ENCODE results near the gene ATPAF2.

Gene ATPAF2

GRCh38 chr17:17993852-17994251 lies 45.1 kb downstream of the ATPAF2 start:
- TF ChIP-seq CEBPB (IDR thresholded peaks at IDR 0.05) (no peak), FOXM1 (IDR thresholded peaks at IDR 0.05; ENCODE audit: borderline replicate concordance, low read depth) (no peak), YY1 (IDR thresholded peaks at IDR 0.05; ENCODE audit: low read depth) (no peak), CREB1 (IDR thresholded peaks at IDR 0.05; ENCODE audit: low read depth) (no peak)

DNA sequence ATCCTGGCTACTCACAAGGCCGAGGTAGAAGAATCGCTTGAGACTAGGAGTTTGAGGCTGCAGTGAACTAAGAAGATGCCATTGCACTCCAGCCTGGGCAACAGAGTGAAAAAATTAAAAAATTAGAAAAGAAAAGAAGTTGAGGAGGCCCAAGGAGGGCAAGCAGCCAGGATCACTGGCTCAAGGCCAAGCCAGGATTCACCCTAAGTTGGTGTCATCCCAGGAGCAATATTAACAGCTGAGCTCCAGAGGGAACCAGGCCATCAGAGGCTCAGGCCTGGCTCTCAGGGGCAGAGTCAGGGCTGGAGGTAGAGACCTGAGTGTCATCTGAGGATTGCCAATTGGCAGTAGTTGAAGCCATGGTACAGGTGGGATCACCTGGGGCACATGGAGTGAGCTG lies 45.6 kb downstream of the ATPAF2 start:
- no peak for TF ChIP-seq TAF1 (IDR thresholded peaks at IDR 0.05; ENCODE audit: low read depth)

- TF ChIP-seq, protein P1, sequence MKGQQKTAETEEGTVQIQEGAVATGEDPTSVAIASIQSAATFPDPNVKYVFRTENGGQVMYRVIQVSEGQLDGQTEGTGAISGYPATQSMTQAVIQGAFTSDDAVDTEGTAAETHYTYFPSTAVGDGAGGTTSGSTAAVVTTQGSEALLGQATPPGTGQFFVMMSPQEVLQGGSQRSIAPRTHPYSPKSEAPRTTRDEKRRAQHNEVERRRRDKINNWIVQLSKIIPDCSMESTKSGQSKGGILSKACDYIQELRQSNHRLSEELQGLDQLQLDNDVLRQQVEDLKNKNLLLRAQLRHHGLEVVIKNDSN (IDR thresholded peaks at IDR 0.05) = no peak
- TF ChIP-seq CEBPB (IDR thresholded peaks at IDR 0.05) (no peak), ZBTB7A (IDR thresholded peaks at IDR 0.05; ENCODE audit: low read depth) (no peak), TAF1 (IDR thresholded peaks at IDR 0.05; ENCODE audit: low read depth) (no peak), MAX (IDR thresholded peaks at IDR 0.05) (no peak), YY1 (IDR thresholded peaks at IDR 0.05; ENCODE audit: low read depth) (no peak)
- TF ChIP-seq, protein P2, sequence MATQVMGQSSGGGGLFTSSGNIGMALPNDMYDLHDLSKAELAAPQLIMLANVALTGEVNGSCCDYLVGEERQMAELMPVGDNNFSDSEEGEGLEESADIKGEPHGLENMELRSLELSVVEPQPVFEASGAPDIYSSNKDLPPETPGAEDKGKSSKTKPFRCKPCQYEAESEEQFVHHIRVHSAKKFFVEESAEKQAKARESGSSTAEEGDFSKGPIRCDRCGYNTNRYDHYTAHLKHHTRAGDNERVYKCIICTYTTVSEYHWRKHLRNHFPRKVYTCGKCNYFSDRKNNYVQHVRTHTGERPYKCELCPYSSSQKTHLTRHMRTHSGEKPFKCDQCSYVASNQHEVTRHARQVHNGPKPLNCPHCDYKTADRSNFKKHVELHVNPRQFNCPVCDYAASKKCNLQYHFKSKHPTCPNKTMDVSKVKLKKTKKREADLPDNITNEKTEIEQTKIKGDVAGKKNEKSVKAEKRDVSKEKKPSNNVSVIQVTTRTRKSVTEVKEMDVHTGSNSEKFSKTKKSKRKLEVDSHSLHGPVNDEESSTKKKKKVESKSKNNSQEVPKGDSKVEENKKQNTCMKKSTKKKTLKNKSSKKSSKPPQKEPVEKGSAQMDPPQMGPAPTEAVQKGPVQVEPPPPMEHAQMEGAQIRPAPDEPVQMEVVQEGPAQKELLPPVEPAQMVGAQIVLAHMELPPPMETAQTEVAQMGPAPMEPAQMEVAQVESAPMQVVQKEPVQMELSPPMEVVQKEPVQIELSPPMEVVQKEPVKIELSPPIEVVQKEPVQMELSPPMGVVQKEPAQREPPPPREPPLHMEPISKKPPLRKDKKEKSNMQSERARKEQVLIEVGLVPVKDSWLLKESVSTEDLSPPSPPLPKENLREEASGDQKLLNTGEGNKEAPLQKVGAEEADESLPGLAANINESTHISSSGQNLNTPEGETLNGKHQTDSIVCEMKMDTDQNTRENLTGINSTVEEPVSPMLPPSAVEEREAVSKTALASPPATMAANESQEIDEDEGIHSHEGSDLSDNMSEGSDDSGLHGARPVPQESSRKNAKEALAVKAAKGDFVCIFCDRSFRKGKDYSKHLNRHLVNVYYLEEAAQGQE (IDR thresholded peaks at IDR 0.05; ENCODE audit: low read depth) = no peak
Observed at GRCh38 chr17:17990282-17990681, 48.7 kb downstream of the ATPAF2 start.

GRCh38 chr17:17989618-17990017 lies 49.4 kb downstream of the ATPAF2 start:
- TF ChIP-seq EP300 (IDR thresholded peaks at IDR 0.05; ENCODE audit: borderline replicate concordance) (no peak), TEAD4 (IDR thresholded peaks at IDR 0.05) (no peak), ZBTB7A (IDR thresholded peaks at IDR 0.05; ENCODE audit: low read depth) (no peak), EGR1 (IDR thresholded peaks at IDR 0.05) (no peak), YY1 (IDR thresholded peaks at IDR 0.05; ENCODE audit: low read depth) (no peak), MAX (IDR thresholded peaks at IDR 0.05) (no peak), CREB1 (IDR thresholded peaks at IDR 0.05; ENCODE audit: low read depth) (no peak), FOXM1 (IDR thresholded peaks at IDR 0.05; ENCODE audit: borderline replicate concordance, low read depth) (no peak), TCF12 (IDR thresholded peaks at IDR 0.05; ENCODE audit: low read depth) (no peak), CEBPB (IDR thresholded peaks at IDR 0.05) (no peak)
- TF ChIP-seq, protein P2 (IDR thresholded peaks at IDR 0.05; ENCODE audit: low read depth) = no peak

- TF ChIP-seq TEAD4 (IDR thresholded peaks at IDR 0.05) = no peak
- TF ChIP-seq FOXM1 (IDR thresholded peaks at IDR 0.05; ENCODE audit: borderline replicate concordance, low read depth) = no peak
- TF ChIP-seq CEBPB (IDR thresholded peaks at IDR 0.05) = no peak
- TF ChIP-seq, protein P2 (IDR thresholded peaks at IDR 0.05; ENCODE audit: low read depth) = no peak
- TF ChIP-seq, protein P1 (IDR thresholded peaks at IDR 0.05) = no peak
- no peak for TF ChIP-seq TAF1 (IDR thresholded peaks at IDR 0.05; ENCODE audit: low read depth)
- TF ChIP-seq NFIC (IDR thresholded peaks at IDR 0.05) = no peak
- no peak for TF ChIP-seq EP300 (IDR thresholded peaks at IDR 0.05; ENCODE audit: borderline replicate concordance)
- TF ChIP-seq RAD21 (IDR thresholded peaks at IDR 0.05; ENCODE audit: low read depth) = no peak
- TF ChIP-seq MAX (IDR thresholded peaks at IDR 0.05) = no peak
- no peak for TF ChIP-seq EGR1 (IDR thresholded peaks at IDR 0.05)
- no peak for TF ChIP-seq CREB1 (IDR thresholded peaks at IDR 0.05; ENCODE audit: low read depth)
- TF ChIP-seq TCF12 (IDR thresholded peaks at IDR 0.05; ENCODE audit: low read depth) = no peak
- TF ChIP-seq ZBTB7A (IDR thresholded peaks at IDR 0.05; ENCODE audit: low read depth) = no peak
- no peak for TF ChIP-seq YY1 (IDR thresholded peaks at IDR 0.05; ENCODE audit: low read depth)
Observed at GRCh38 chr17:17989081-17989480, 49.9 kb downstream of the ATPAF2 start.
